Measurements from ENCODE around the gene COG8.

COG8 gene

GRCh38 chr16:69318911-69319289, 20.5 kb downstream of the COG8 start:
- no peaks in the 10 kb centered on the region for H3K27me3 Mint-ChIP-seq
- DNase-seq, result no peak
- no peak overlapping the region for H3K27ac Mint-ChIP-seq
- no peak overlapping the region for H3K4me3 Mint-ChIP-seq
- ATAC-seq, result no peak
- no peaks in the 10 kb centered on the region for H3K9me3 Mint-ChIP-seq
- peaks cover 3% of the 10 kb centered on the region for H3K4me1 Mint-ChIP-seq
- H3K36me3 Mint-ChIP-seq (ENCODE audit: low read depth), result peaks cover 39% of the 10 kb centered on the region

GRCh38 chr16:69318177-69318910, 21.0 kb downstream of the COG8 start:
- H3K4me3 Mint-ChIP-seq, result no peak overlapping the region
- H3K4me1 Mint-ChIP-seq, result peaks cover 9% of the 10 kb centered on the region
- no peaks in the 10 kb centered on the region for H3K27me3 Mint-ChIP-seq
- ATAC-seq (no peak), DNase-seq (no peak)
- no peaks in the 10 kb centered on the region for H3K9me3 Mint-ChIP-seq
- H3K36me3 Mint-ChIP-seq (ENCODE audit: low read depth), result peaks cover 43% of the 10 kb centered on the region
- no peak overlapping the region for H3K27ac Mint-ChIP-seq

GRCh38 chr16:69316595-69317034, 22.7 kb downstream of the COG8 start:
- peaks cover 37% of the 10 kb centered on the region for H3K36me3 Mint-ChIP-seq (ENCODE audit: low read depth)
- no peak for ATAC-seq
- peaks cover 19% of the 10 kb centered on the region for H3K4me1 Mint-ChIP-seq
- H3K27me3 Mint-ChIP-seq, result no peaks in the 10 kb centered on the region
- H3K9me3 Mint-ChIP-seq, result no peaks in the 10 kb centered on the region
- no peak overlapping the region for H3K4me3 Mint-ChIP-seq
- H3K27ac Mint-ChIP-seq, result no peak overlapping the region
- DNase-seq, result no peak

GRCh38 chr16:69315486-69316311, 23.7 kb downstream of the COG8 start:
- Mint-ChIP-seq H3K4me1 (peaks cover 21% of the 10 kb centered on the region), H3K27ac (no peak overlapping the region), H3K4me3 (no peak overlapping the region), H3K36me3 (ENCODE audit: low read depth) (peaks cover 29% of the 10 kb centered on the region), H3K27me3 (no peaks in the 10 kb centered on the region), H3K9me3 (no peaks in the 10 kb centered on the region)
- ATAC-seq (no peak), DNase-seq (no peak)

GRCh38 chr16:69314534-69314933, 24.8 kb downstream of the COG8 start:
- DNase-seq, result no peak
- Mint-ChIP-seq H3K4me1 (peaks cover 26% of the 10 kb centered on the region), H3K27ac (peak overlapping the region; percentile 46), H3K4me3 (no peak overlapping the region), H3K27me3 (no peaks in the 10 kb centered on the region), H3K36me3 (ENCODE audit: low read depth) (peaks cover 26% of the 10 kb centered on the region), H3K9me3 (no peaks in the 10 kb centered on the region)
- ATAC-seq, result no peak

GRCh38 chr16:69313469-69313868, 25.9 kb downstream of the COG8 start:
- DNase-seq (no peak), ATAC-seq (no peak)
- H3K27me3 Mint-ChIP-seq, result no peaks in the 10 kb centered on the region
- H3K4me3 Mint-ChIP-seq, result peak overlapping the region; percentile 58
- peak overlapping the region; percentile 73 for H3K27ac Mint-ChIP-seq
- H3K36me3 Mint-ChIP-seq (ENCODE audit: low read depth), result peaks cover 19% of the 10 kb centered on the region
- H3K4me1 Mint-ChIP-seq, result peaks cover 26% of the 10 kb centered on the region
- no peaks in the 10 kb centered on the region for H3K9me3 Mint-ChIP-seq

GRCh38 chr16:69311533-69312387, 27.6 kb downstream of the COG8 start:
- no peaks in the 10 kb centered on the region for H3K9me3 Mint-ChIP-seq
- H3K4me1 Mint-ChIP-seq, result peaks cover 26% of the 10 kb centered on the region
- H3K36me3 Mint-ChIP-seq (ENCODE audit: low read depth), result peaks cover 12% of the 10 kb centered on the region
- DNase-seq (peak; percentile 52), ATAC-seq (peak; percentile 71)
- peak overlapping the region; percentile 92 for H3K27ac Mint-ChIP-seq
- peak overlapping the region; percentile 95 for H3K4me3 Mint-ChIP-seq
- no peaks in the 10 kb centered on the region for H3K27me3 Mint-ChIP-seq

- Mint-ChIP-seq H3K4me3 (peak within 1 kb of the TSS; percentile 95), H3K9me3 (no peaks in the 10 kb centered on the region), H3K36me3 (ENCODE audit: low read depth) (peaks cover 8% of the 10 kb centered on the region), H3K27ac (peak within 1 kb of the TSS; percentile 92), H3K27me3 (no peaks in the 10 kb centered on the region), H3K4me1 (peaks cover 26% of the 10 kb centered on the region)
- peak; percentile 99 for DNase-seq
- peak; percentile 96 for ATAC-seq
Observed at GRCh38 chr16:69310653-69311532, 28.5 kb downstream of the COG8 start, which contains the start of gene VPS4A. TSS of gene VPS4A (plus strand) at chr16:69311350. CDS start at chr16:69311512, 162 bp downstream.

- H3K9me3 Mint-ChIP-seq, result no peaks in the 10 kb centered on the region
- H3K4me3 Mint-ChIP-seq, result no peak overlapping the region
- H3K27ac Mint-ChIP-seq, result no peak overlapping the region
- H3K36me3 Mint-ChIP-seq (ENCODE audit: low read depth), result peaks cover 6% of the 10 kb centered on the region
- peaks cover 26% of the 10 kb centered on the region for H3K4me1 Mint-ChIP-seq
- ATAC-seq (no peak), DNase-seq (no peak)
- no peaks in the 10 kb centered on the region for H3K27me3 Mint-ChIP-seq
Observed at GRCh38 chr16:69309316-69309715, 30.0 kb downstream of the COG8 start.

GRCh38 chr16:69307856-69308255, 31.5 kb downstream of the COG8 start:
- Mint-ChIP-seq H3K27me3 (no peaks in the 10 kb centered on the region), H3K4me1 (peaks cover 13% of the 10 kb centered on the region), H3K36me3 (ENCODE audit: low read depth) (no peaks in the 10 kb centered on the region), H3K4me3 (no peak overlapping the region), H3K9me3 (no peaks in the 10 kb centered on the region), H3K27ac (no peak overlapping the region)
- ATAC-seq (no peak), DNase-seq (no peak)

- Mint-ChIP-seq H3K36me3 (ENCODE audit: low read depth) (peaks cover 1% of the 10 kb centered on the region), H3K27me3 (no peaks in the 10 kb centered on the region), H3K4me1 (peaks cover 10% of the 10 kb centered on the region), H3K27ac (no peak overlapping the region), H3K4me3 (no peak overlapping the region), H3K9me3 (no peaks in the 10 kb centered on the region)
- ATAC-seq (no peak), DNase-seq (no peak)
Observed at GRCh38 chr16:69307091-69307490, 32.3 kb downstream of the COG8 start.

- Mint-ChIP-seq H3K4me3 (no peak overlapping the region), H3K4me1 (peaks cover 7% of the 10 kb centered on the region), H3K27ac (no peak overlapping the region), H3K27me3 (no peaks in the 10 kb centered on the region), H3K9me3 (no peaks in the 10 kb centered on the region), H3K36me3 (ENCODE audit: low read depth) (peaks cover 1% of the 10 kb centered on the region)
- no peak for ATAC-seq
- no peak for DNase-seq
Observed at GRCh38 chr16:69306031-69306430, 33.3 kb downstream of the COG8 start.

GRCh38 chr16:69302301-69302700, 37.1 kb downstream of the COG8 start:
- no peaks in the 10 kb centered on the region for H3K9me3 Mint-ChIP-seq
- DNase-seq, result no peak
- H3K27ac Mint-ChIP-seq, result no peak overlapping the region
- peaks cover 1% of the 10 kb centered on the region for H3K36me3 Mint-ChIP-seq (ENCODE audit: low read depth)
- H3K4me1 Mint-ChIP-seq, result no peaks in the 10 kb centered on the region
- H3K27me3 Mint-ChIP-seq, result no peaks in the 10 kb centered on the region
- no peak for ATAC-seq
- H3K4me3 Mint-ChIP-seq, result no peak overlapping the region

Measured in activated naive CD8-positive, alpha-beta T cell treated with anti-CD3 and anti-CD28 coated beads, Interleukin-2, amount 50 U/mL, for 24 hours (primary cell).